Loucy (cell line): ENCODE results near the gene RNF224.

ENCODE experiments used
- H2AFZ ChIP-seq: fragments of 200-600 bp; sonication (generic); 2 replicates; pipeline ENCODE4 v1.6.0; 2016; ENCODE audit warnings: antibody characterized with exemption, mild to moderate bottlenecking, low read length, moderate library complexity
- H3F3A ChIP-seq: fragments of 200-600 bp; 2 replicates; pipeline ENCODE4 v1.6.0; 2016; ENCODE audit warnings: antibody characterized with exemption, low read depth, mild to moderate bottlenecking
- H3K27me3 ChIP-seq: fragments of 200-600 bp; sonication (generic); 2 replicates; pipeline ENCODE4 v1.6.1; 2014; ENCODE audit warnings: low read length, mild to moderate bottlenecking; ENCODE audit not compliant: insufficient read depth, poor library complexity, severe bottlenecking
- H3K36me3 ChIP-seq: fragments of 200-600 bp; sonication (generic); 2 replicates; pipeline ENCODE4 v1.6.1; 2016; ENCODE audit warnings: low read length; ENCODE audit not compliant: insufficient read depth
- H3K4me1 ChIP-seq: fragments of 200-600 bp; sonication (generic); 2 replicates; pipeline ENCODE4 v1.5.1; 2014; ENCODE audit warnings: low read length, mild to moderate bottlenecking; ENCODE audit not compliant: insufficient read depth, poor library complexity, severe bottlenecking
- H3K4me2 ChIP-seq: fragments of 200-600 bp; sonication (generic); 2 replicates; pipeline ENCODE4 v1.6.0; 2014; ENCODE audit warnings: antibody characterized with exemption, low read length, low read depth, mild to moderate bottlenecking; ENCODE audit not compliant: poor library complexity, severe bottlenecking
- H3K4me3 ChIP-seq: fragments of 200-600 bp; sonication (generic); 2 replicates; pipeline ENCODE4 v1.5.1; 2014; ENCODE audit warnings: low read length, mild to moderate bottlenecking, mixed read lengths; ENCODE audit not compliant: poor library complexity, severe bottlenecking
- H3K79me2 ChIP-seq: fragments of 200-600 bp; sonication (generic); 2 replicates; pipeline ENCODE4 v1.6.1; 2014; ENCODE audit warnings: low read length; ENCODE audit not compliant: insufficient read depth
- H3K9ac ChIP-seq: fragments of 200-600 bp; sonication (generic); 2 replicates; pipeline ENCODE4 v1.6.0; 2014; ENCODE audit warnings: mild to moderate bottlenecking, low read depth, low read length, moderate library complexity; ENCODE audit not compliant: poor library complexity, severe bottlenecking
- H3K9me2 ChIP-seq: fragments of 200-600 bp; sonication (generic); replicated peaks from 2 replicates; pipeline ENCODE4 v1.6.1; 2016; ENCODE audit warnings: low read depth, low read length, mixed read lengths
- H3K9me3 ChIP-seq: fragments of 200-600 bp; sonication (generic); 2 replicates; pipeline ENCODE4 v1.6.1; 2014; ENCODE audit warnings: mild to moderate bottlenecking, antibody characterized with exemption, low read length, low read depth; ENCODE audit not compliant: insufficient read depth
- H4K20me1 ChIP-seq: fragments of 200-600 bp; sonication (generic); 2 replicates; pipeline ENCODE4 v1.6.0; 2014; ENCODE audit warnings: antibody characterized with exemption, low read length, mild to moderate bottlenecking; ENCODE audit not compliant: insufficient read depth, poor library complexity, severe bottlenecking
- CTCF ChIP-seq: fragments of 200-600 bp; sonication (generic); conservative IDR thresholded peaks from 2 replicates; pipeline ENCODE4 v1.5.1; 2014; ENCODE audit warnings: mild to moderate bottlenecking, antibody characterized with exemption, low read length
- EZH2phosphoT487 ChIP-seq: fragments of 200-600 bp; IDR thresholded peaks from 2 replicates; pipeline ENCODE4 v1.6.1; 2018; ENCODE audit warnings: antibody characterized with exemption, mild to moderate bottlenecking, moderate library complexity, borderline replicate concordance

The RNF224 gene

GRCh38 chr9:137178939-137179630 is 48.2 kb upstream of the RNF224 start:
- no peak overlapping the region for H3K4me3 ChIP-seq
- TF ChIP-seq CTCF (no peak), EZH2phosphoT487 (no peak)
- no peaks in the 10 kb centered on the region for H3K9me3 ChIP-seq
- no peaks in the 10 kb centered on the region for H3K27me3 ChIP-seq
- no peak overlapping the region for H3K9ac ChIP-seq
- H3K4me2 ChIP-seq, result no peak overlapping the region
- H2AFZ ChIP-seq, result no peak overlapping the region
- H3K79me2 ChIP-seq, result no peaks in the 10 kb centered on the region
- peaks cover 23% of the 10 kb centered on the region; the same call in 1 of the 2 replicates for H3K36me3 ChIP-seq
- no peaks in the 10 kb centered on the region for H3F3A ChIP-seq
- H3K9me2 ChIP-seq, result no peaks in the 10 kb centered on the region
- no peaks in the 10 kb centered on the region for H3K4me1 ChIP-seq
- H4K20me1 ChIP-seq, result no peaks in the 10 kb centered on the region

GRCh38 chr9:137179761-137180160 is 47.5 kb upstream of the RNF224 start:
- Histone ChIP-seq H3K4me2 (no peak overlapping the region), H3K9ac (no peak overlapping the region), H3F3A (no peaks in the 10 kb centered on the region), H3K9me2 (no peaks in the 10 kb centered on the region), H2AFZ (no peak overlapping the region), H3K36me3 (peaks cover 23% of the 10 kb centered on the region; the same call in 1 of the 2 replicates), H3K27me3 (no peaks in the 10 kb centered on the region), H3K4me3 (no peak overlapping the region), H3K9me3 (no peaks in the 10 kb centered on the region), H3K79me2 (no peaks in the 10 kb centered on the region), H3K4me1 (no peaks in the 10 kb centered on the region), H4K20me1 (no peaks in the 10 kb centered on the region)
- no peak for TF ChIP-seq EZH2phosphoT487
- TF ChIP-seq CTCF, result no peak

- Histone ChIP-seq H3K4me3 (no peak overlapping the region), H3K9me2 (no peaks in the 10 kb centered on the region), H3K27me3 (no peaks in the 10 kb centered on the region), H4K20me1 (no peaks in the 10 kb centered on the region), H3K4me2 (no peak overlapping the region), H3K79me2 (peaks cover 4% of the 10 kb centered on the region; the same call in 1 of the 2 replicates), H3K4me1 (no peaks in the 10 kb centered on the region), H3F3A (no peaks in the 10 kb centered on the region), H3K36me3 (peaks cover 23% of the 10 kb centered on the region; the same call in 1 of the 2 replicates), H3K9me3 (no peaks in the 10 kb centered on the region), H3K9ac (no peak overlapping the region), H2AFZ (no peak overlapping the region)
- TF ChIP-seq EZH2phosphoT487, result no peak
- no peak for TF ChIP-seq CTCF
Observed at GRCh38 chr9:137180491-137180890, 46.8 kb upstream of the RNF224 start.
